ENCODE measurements around the gene RPS6KA2.

The RPS6KA2 gene

DNA sequence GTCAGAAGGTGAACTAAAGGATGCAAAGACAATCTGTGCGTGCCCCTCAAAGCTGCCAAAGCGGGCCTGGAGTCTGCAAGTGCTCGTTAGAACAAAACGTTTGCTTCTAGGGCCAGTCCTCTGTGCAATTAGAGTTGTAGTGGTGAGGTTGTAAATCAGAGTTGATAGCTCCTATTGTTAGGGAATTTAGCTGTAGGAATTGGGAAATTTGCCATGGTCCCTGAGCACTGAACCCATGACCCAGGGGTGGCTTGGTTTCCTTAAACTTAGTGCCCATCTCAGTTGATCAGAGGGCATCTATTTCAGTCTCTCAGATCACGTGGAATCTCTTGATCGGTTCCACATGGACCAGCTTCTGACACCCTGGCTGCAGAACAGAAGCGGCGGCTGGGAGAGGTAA is 18.8 kb upstream of the RPS6KA2 start:
- WGBS, 2 experiments: 82 to 84% methylated on average over 8 of the region's 8 CpGs
- no peaks in the 10 kb centered on the region for H3K27me3 ChIP-seq (ENCODE audit: control insufficient read depth, insufficient read depth, low read length, poor library complexity, severe bottlenecking)

DNA sequence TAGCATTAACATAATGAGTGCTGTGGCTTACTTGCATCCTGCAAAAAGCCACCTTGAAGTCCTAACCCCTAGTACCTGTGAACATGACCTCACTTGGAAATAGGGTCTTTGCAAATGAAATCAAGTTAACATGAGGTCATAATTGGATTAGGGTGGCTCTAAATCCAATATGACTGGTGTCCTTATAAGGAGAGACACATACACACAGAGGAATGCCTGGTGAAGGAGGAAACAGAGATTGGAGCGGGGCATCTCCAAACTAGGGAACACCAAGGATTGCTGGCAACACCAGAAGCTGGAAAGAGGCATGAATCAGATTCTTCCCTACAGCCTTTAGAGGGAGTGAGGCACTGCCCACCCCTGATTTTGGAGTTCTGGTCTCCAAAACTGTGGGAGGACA is 17.6 kb upstream of the RPS6KA2 start:
- Histone ChIP-seq H3K9me3 (ENCODE audit: control insufficient read depth, low read length) (no peaks in the 10 kb centered on the region), H3K27ac (ENCODE audit: insufficient read depth, low read depth, low read length, poor library complexity, severe bottlenecking) (no peak overlapping the region), H3K27me3 (ENCODE audit: control insufficient read depth, insufficient read depth, low read length, poor library complexity, severe bottlenecking) (no peaks in the 10 kb centered on the region), H3K36me3 (ENCODE audit: control insufficient read depth, insufficient read depth, low read length) (no peaks in the 10 kb centered on the region), H3K4me1 (ENCODE audit: control insufficient read depth, insufficient read depth, low read length) (no peaks in the 10 kb centered on the region), H3K4me3 (ENCODE audit: insufficient read depth, low read depth, low read length) (no peak overlapping the region)
- 98 to 100% methylated on average over 1 of the region's 1 CpG for WGBS, 2 experiments

More for the DNA sequence above, 18.8 kb upstream of the RPS6KA2 start:
- no peak overlapping the region for H3K4me3 ChIP-seq (ENCODE audit: insufficient read depth, low read depth, low read length)
- no peaks in the 10 kb centered on the region for H3K9me3 ChIP-seq (ENCODE audit: control insufficient read depth, low read length)
- H3K36me3 ChIP-seq (ENCODE audit: control insufficient read depth, insufficient read depth, low read length): no peaks in the 10 kb centered on the region
- H3K27ac ChIP-seq (ENCODE audit: insufficient read depth, low read depth, low read length, poor library complexity, severe bottlenecking): no peak overlapping the region
- H3K4me1 ChIP-seq (ENCODE audit: control insufficient read depth, insufficient read depth, low read length): peaks cover 8% of the 10 kb centered on the region

DNA sequence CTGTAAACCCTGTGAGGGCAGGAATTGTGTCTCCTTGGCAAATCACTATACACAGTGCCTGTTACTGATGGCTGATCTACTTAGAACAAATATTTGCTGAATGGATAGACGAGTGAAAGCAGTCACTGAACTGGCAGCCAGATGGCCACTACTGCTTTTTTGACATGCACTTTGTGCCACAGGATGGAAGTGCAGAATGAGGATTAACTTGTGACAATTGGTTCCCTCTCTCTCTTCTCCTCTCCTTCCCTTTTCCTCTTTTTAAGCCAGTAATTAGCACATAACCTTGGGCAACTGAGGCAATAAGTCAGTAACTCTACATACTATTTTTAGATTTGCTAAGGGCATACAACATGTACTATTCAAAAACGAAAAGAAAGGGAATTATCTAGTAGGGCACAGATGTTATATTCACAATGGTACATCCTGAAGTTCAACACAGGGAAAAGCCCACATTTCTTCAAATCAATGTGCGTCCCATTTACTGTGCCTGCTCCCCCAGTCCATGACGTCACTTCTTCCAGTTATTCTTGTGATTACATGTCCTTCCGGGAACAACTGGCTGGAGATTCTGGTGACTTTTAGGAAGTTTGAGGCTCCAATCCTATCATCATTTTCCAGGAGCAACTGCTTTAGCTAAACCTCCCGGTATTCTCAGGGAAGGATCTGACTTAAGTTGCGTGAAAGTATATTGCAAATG is 17.0 kb upstream of the RPS6KA2 start:
- Histone ChIP-seq H3K4me1 (ENCODE audit: control insufficient read depth, insufficient read depth, low read length) (no peaks in the 10 kb centered on the region), H3K27ac (ENCODE audit: insufficient read depth, low read depth, low read length, poor library complexity, severe bottlenecking) (no peak overlapping the region), H3K4me3 (ENCODE audit: insufficient read depth, low read depth, low read length) (no peak overlapping the region), H3K36me3 (ENCODE audit: control insufficient read depth, insufficient read depth, low read length) (no peaks in the 10 kb centered on the region), H3K27me3 (ENCODE audit: control insufficient read depth, insufficient read depth, low read length, poor library complexity, severe bottlenecking) (no peaks in the 10 kb centered on the region), H3K9me3 (ENCODE audit: control insufficient read depth, low read length) (no peaks in the 10 kb centered on the region)
- 93 to 94% methylated on average over 7 of the region's 7 CpGs for WGBS, 2 experiments

DNA sequence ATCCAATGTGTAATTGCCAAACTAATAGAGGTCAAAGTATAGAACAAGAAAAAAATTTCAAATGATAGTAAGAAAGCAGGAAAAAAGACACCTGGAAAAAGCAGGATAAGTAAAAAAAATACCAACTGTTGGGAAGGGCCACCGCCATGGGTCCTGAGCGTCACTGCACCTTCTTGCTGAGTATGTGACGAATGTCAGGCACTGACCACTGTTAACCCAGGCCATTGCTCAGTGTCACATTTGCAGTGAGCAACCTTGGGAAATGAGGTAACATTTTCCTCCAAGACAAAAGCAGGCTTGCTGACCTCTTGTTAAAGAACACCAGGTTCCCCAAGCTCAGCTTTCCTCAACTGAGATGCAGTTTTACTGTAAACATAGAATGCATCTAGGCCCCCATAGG is 15.6 kb upstream of the RPS6KA2 start:
- Histone ChIP-seq H3K9me3 (ENCODE audit: control insufficient read depth, low read length) (no peaks in the 10 kb centered on the region), H3K36me3 (ENCODE audit: control insufficient read depth, insufficient read depth, low read length) (no peaks in the 10 kb centered on the region), H3K27me3 (ENCODE audit: control insufficient read depth, insufficient read depth, low read length, poor library complexity, severe bottlenecking) (no peaks in the 10 kb centered on the region), H3K27ac (ENCODE audit: insufficient read depth, low read depth, low read length, poor library complexity, severe bottlenecking) (no peak overlapping the region), H3K4me3 (ENCODE audit: insufficient read depth, low read depth, low read length) (no peak overlapping the region), H3K4me1 (ENCODE audit: control insufficient read depth, insufficient read depth, low read length) (no peaks in the 10 kb centered on the region)
- 90% methylated on average over 3 of the region's 3 CpGs for WGBS, 2 experiments

DNA sequence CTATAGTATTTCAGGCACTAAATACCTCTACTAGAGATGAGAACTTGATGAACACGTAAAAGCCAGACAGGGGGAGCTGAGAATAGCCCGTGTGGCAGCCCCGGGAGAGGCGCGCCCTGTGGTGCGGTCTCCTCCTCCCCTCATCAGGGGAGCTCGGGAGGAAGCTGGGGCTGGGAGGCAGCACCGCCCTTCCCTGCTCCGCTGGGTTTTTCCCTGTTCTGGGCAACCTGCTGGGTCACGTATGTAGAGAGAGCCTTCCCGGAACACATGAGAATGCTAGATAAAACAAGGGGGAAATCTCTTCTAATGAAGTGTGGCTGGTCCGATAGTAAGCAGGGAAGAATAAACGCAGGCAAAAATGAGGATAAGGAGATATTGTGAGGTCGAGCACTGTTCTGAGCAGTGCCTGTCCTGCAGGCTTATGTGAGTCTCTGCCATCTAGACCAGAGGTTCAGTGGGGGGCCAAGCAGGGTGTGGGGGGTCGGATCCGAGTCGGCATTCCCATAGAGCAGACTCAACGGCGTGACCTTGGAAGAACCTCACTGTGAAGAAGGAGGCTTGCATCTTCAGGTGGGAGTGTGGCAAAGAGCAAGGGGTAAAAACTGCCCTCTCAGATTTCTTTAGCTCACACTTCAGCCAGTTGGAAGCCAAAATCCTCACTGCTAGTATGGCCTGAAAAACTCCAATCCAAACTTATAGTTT is 13.4 kb upstream of the RPS6KA2 start:
- Histone ChIP-seq H3K4me1 (ENCODE audit: control insufficient read depth, insufficient read depth, low read length) (no peaks in the 10 kb centered on the region), H3K36me3 (ENCODE audit: control insufficient read depth, insufficient read depth, low read length) (no peaks in the 10 kb centered on the region), H3K27me3 (ENCODE audit: control insufficient read depth, insufficient read depth, low read length, poor library complexity, severe bottlenecking) (no peaks in the 10 kb centered on the region), H3K4me3 (ENCODE audit: insufficient read depth, low read depth, low read length) (no peak overlapping the region), H3K9me3 (ENCODE audit: control insufficient read depth, low read length) (no peaks in the 10 kb centered on the region), H3K27ac (ENCODE audit: insufficient read depth, low read depth, low read length, poor library complexity, severe bottlenecking) (no peak overlapping the region)
- WGBS, 2 experiments: 50 to 55% methylated on average over 19 of the region's 19 CpGs

DNA sequence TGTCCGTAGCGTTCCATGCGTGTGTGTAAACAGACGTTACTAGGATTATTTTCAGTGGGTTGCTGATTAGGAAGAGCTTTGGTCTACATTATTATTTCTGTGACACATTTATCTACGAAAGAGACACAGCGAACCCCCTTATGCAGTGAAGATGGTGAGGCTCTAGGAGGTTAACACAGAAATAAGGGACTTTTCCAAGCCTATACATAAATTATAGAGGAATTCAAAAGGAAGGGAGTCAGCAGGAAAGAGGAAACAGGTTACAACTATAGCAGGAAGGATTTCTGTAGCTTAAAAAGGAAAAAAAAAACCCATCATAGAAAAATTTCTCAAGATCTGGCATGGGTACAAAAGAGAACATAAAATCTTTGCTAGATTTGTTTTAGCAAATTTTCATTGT is 12.9 kb upstream of the RPS6KA2 start:
- Histone ChIP-seq H3K27ac (ENCODE audit: insufficient read depth, low read depth, low read length, poor library complexity, severe bottlenecking) (no peak overlapping the region), H3K27me3 (ENCODE audit: control insufficient read depth, insufficient read depth, low read length, poor library complexity, severe bottlenecking) (no peaks in the 10 kb centered on the region), H3K4me1 (ENCODE audit: control insufficient read depth, insufficient read depth, low read length) (no peaks in the 10 kb centered on the region), H3K9me3 (ENCODE audit: control insufficient read depth, low read length) (no peaks in the 10 kb centered on the region), H3K4me3 (ENCODE audit: insufficient read depth, low read depth, low read length) (no peak overlapping the region), H3K36me3 (ENCODE audit: control insufficient read depth, insufficient read depth, low read length) (no peaks in the 10 kb centered on the region)
- WGBS, 2 experiments: 90 to 98% methylated on average over 2 to 6 of the region's 6 CpGs

DNA sequence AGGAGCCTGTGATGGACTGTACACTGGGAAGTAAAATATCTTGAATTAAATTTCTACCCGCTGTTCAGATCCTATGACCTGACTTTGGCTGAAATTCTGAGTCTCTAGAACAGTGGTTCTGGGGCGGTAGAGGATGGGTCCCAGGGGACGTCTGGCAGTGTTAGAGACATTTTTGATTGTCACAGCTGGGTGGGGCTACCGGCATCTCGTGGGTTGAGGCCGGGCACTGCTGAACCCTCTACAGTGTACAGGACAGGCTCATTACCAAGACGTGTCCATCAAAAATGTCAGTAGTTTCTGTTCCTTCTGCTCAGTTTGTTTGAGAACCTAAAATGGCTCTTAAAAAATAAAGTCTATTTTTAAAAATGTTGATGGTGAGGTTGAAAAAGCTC is 11.5 kb upstream of the RPS6KA2 start:
- no peaks in the 10 kb centered on the region for H3K9me3 ChIP-seq (ENCODE audit: control insufficient read depth, low read length)
- 93 to 95% methylated on average over 7 of the region's 7 CpGs for WGBS, 2 experiments
- H3K4me1 ChIP-seq (ENCODE audit: control insufficient read depth, insufficient read depth, low read length): no peaks in the 10 kb centered on the region
- no peak overlapping the region for H3K4me3 ChIP-seq (ENCODE audit: insufficient read depth, low read depth, low read length)
- no peaks in the 10 kb centered on the region for H3K27me3 ChIP-seq (ENCODE audit: control insufficient read depth, insufficient read depth, low read length, poor library complexity, severe bottlenecking)
- H3K27ac ChIP-seq (ENCODE audit: insufficient read depth, low read depth, low read length, poor library complexity, severe bottlenecking): no peak overlapping the region
- H3K36me3 ChIP-seq (ENCODE audit: control insufficient read depth, insufficient read depth, low read length): no peaks in the 10 kb centered on the region

DNA sequence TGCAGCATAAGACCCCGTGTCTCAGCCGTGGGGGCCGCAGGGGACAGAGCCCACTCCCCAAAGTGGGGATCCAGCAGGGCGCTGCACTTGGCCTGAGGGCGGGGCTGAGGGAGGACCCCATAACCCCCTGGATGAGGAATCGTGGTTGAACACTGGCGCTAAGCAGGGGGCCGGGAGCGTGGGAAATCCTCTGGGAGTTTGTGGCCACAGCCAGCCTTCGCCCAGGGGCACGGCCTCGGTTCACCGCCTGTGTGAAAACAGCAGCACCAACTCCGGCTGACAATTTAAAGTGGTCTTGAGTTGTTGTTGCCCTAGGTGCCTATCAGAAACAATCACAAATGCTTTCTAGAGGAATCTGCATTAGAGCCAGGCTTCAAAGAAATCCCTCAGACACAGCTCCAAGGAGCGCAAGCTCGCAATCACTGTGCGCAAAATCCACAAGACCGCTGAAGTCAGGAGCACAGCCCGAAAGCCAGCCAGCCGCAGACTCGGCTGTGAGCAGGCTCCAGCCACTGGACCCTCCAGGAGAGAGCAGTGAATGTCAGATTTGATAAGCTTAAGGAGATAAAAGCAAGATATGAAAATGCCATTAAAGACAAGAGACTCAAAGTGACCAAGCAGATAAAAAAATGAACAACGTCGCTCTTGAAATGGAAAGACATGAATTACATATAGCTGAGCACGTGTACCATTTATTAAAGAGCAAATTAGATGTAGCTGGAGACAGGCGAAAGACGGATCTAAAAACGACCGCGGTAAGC is 10.9 kb upstream of the RPS6KA2 start:
- H3K4me1 ChIP-seq (ENCODE audit: control insufficient read depth, insufficient read depth, low read length): no peaks in the 10 kb centered on the region
- no peaks in the 10 kb centered on the region for H3K27me3 ChIP-seq (ENCODE audit: control insufficient read depth, insufficient read depth, low read length, poor library complexity, severe bottlenecking)
- no peaks in the 10 kb centered on the region for H3K36me3 ChIP-seq (ENCODE audit: control insufficient read depth, insufficient read depth, low read length)
- H3K27ac ChIP-seq (ENCODE audit: insufficient read depth, low read depth, low read length, poor library complexity, severe bottlenecking): no peak overlapping the region
- WGBS, 2 experiments: 94% methylated on average over 29 of the region's 29 CpGs
- no peak overlapping the region for H3K4me3 ChIP-seq (ENCODE audit: insufficient read depth, low read depth, low read length)
- no peaks in the 10 kb centered on the region for H3K9me3 ChIP-seq (ENCODE audit: control insufficient read depth, low read length)

DNA sequence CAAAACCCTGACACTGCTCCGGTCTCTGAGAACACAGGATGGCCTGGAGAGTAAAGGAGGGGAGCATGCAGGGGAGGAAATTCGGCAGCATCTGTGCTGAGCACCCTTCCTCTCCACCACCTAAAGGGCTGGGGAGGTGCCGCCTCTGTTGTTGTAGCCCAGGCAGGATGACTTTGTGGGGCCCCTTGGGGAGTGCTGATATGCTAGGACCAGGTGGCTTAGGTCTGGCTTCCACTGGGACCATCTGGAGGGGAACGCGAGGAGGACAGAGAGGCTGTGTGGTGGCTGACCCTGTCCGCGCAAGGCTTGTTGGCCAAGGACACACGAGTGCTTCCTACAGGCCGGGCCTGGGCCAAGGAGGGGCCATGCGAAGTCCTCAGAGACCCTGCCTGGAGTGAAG is 9.9 kb upstream of the RPS6KA2 start:
- H3K27ac ChIP-seq (ENCODE audit: insufficient read depth, low read depth, low read length, poor library complexity, severe bottlenecking): no peak overlapping the region
- H3K9me3 ChIP-seq (ENCODE audit: control insufficient read depth, low read length): no peaks in the 10 kb centered on the region
- H3K27me3 ChIP-seq (ENCODE audit: control insufficient read depth, insufficient read depth, low read length, poor library complexity, severe bottlenecking): no peaks in the 10 kb centered on the region
- WGBS, 2 experiments: 94 to 96% methylated on average over 10 of the region's 10 CpGs
- no peak overlapping the region for H3K4me3 ChIP-seq (ENCODE audit: insufficient read depth, low read depth, low read length)
- H3K4me1 ChIP-seq (ENCODE audit: control insufficient read depth, insufficient read depth, low read length): no peaks in the 10 kb centered on the region
- H3K36me3 ChIP-seq (ENCODE audit: control insufficient read depth, insufficient read depth, low read length): no peaks in the 10 kb centered on the region

DNA sequence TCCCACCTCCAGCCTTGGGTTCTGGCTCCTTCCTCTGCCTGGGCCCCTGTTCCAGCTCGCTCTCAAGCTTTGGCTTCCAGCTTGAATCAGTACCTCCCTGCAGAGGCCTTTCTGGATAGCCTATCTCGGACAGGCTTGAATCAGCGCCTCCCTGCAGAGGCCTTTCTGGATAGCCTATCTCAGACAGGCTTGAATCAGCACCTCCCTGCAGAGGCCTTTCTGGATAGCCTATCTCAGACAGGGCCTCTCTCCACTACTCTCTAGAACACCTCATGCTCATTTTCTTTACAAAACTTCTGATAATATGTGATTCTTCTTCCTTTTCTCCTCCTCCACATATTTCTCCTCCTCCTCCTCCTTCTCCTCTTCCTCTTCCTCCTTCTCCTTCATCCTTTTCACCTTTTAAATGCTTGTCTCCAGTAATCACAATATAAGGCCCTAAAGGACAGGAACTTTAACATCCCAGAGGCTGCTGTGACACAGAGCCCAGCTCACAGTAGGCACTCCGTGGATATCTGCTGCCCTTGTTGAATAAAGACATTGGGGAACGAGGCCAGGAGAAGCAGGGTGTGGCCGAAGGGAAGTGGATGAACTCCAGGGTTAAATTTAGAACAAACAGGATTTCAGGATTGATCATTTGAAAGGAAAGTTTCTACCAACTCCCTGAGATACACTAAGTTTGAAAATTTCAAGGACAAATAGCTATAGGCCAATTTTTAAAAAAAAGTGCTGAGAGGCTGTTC is 9.3 kb upstream of the RPS6KA2 start:
- Histone ChIP-seq H3K9me3 (ENCODE audit: control insufficient read depth, low read length) (no peaks in the 10 kb centered on the region), H3K4me1 (ENCODE audit: control insufficient read depth, insufficient read depth, low read length) (no peaks in the 10 kb centered on the region), H3K36me3 (ENCODE audit: control insufficient read depth, insufficient read depth, low read length) (no peaks in the 10 kb centered on the region), H3K27ac (ENCODE audit: insufficient read depth, low read depth, low read length, poor library complexity, severe bottlenecking) (no peak overlapping the region), H3K4me3 (ENCODE audit: insufficient read depth, low read depth, low read length) (no peak overlapping the region), H3K27me3 (ENCODE audit: control insufficient read depth, insufficient read depth, low read length, poor library complexity, severe bottlenecking) (no peaks in the 10 kb centered on the region)
- 86 to 88% methylated on average over 6 of the region's 6 CpGs for WGBS, 2 experiments
